Mesendoderm (in vitro differentiated cells): ENCODE data around the gene PDXDC1.
"Not testable (repeated sequence)": the region's sequence is repeated elsewhere in the genome, so short reads cannot be mapped to it uniquely, and the experiment has no call there.

Experiments
- DNase-seq: peaks from one replicate; pipeline ENCODE4 v3.0.0; 2013
- H2AK5ac ChIP-seq: 2 replicates; pipeline ENCODE4 v1.6.1; 2013; ENCODE audit warnings: low read length, inconsistent platforms
- H2BK120ac ChIP-seq: 2 replicates; pipeline ENCODE4 v1.6.1; 2013; ENCODE audit warnings: low read depth, mild to moderate bottlenecking, low read length, moderate library complexity, mixed read lengths
- H2BK15ac ChIP-seq: replicated peaks from 2 replicates; pipeline ENCODE4 v1.6.1; 2013; ENCODE audit warnings: low read depth, mild to moderate bottlenecking, moderate library complexity
- H2BK5ac ChIP-seq: 2 replicates; pipeline ENCODE4 v1.6.1; 2013; ENCODE audit warnings: low read length, inconsistent platforms
- H3K18ac ChIP-seq: 2 replicates; pipeline ENCODE4 v1.6.1; 2013; ENCODE audit warnings: mild to moderate bottlenecking, low read length, mixed read lengths
- H3K23ac ChIP-seq: one replicate; pipeline ENCODE4 v1.6.1; 2013; ENCODE audit warnings: low read length
- H3K27ac ChIP-seq: 2 replicates; pipeline ENCODE4 v1.5.1; 2013; ENCODE audit warnings: low read depth, mild to moderate bottlenecking, inconsistent platforms, low read length, moderate library complexity
- H3K27me3 ChIP-seq: 2 replicates; pipeline ENCODE4 v1.6.1; 2013; ENCODE audit warnings: low read length, control low read depth, mild to moderate bottlenecking, inconsistent platforms; ENCODE audit not compliant: insufficient read depth, poor library complexity
- H3K36me3 ChIP-seq: 2 replicates; pipeline ENCODE4 v1.6.1; 2013; ENCODE audit warnings: low read length, inconsistent platforms; ENCODE audit not compliant: control insufficient read depth, insufficient read depth
- H3K4ac ChIP-seq: one replicate; pipeline ENCODE4 v1.6.1; 2013; ENCODE audit warnings: low read depth, mild to moderate bottlenecking, low read length, moderate library complexity
- H3K4me1 ChIP-seq: 2 replicates; pipeline ENCODE4 v1.6.1; 2013; ENCODE audit warnings: low read depth, low read length, inconsistent platforms; ENCODE audit not compliant: control insufficient read depth
- H3K4me2 ChIP-seq: 2 replicates; pipeline ENCODE4 v1.6.1; 2013; ENCODE audit warnings: low read length
- H3K4me3 ChIP-seq: 2 replicates; pipeline ENCODE4 v1.5.1; 2013; ENCODE audit warnings: mild to moderate bottlenecking, low read length
- H3K56ac ChIP-seq: one replicate; pipeline ENCODE4 v1.6.1; 2013; ENCODE audit warnings: low read length
- H3K79me1 ChIP-seq: 2 replicates; pipeline ENCODE4 v1.6.1; 2013; ENCODE audit warnings: low read length, inconsistent platforms
- H3K79me2 ChIP-seq: 2 replicates; pipeline ENCODE4 v1.6.1; 2013; ENCODE audit warnings: mild to moderate bottlenecking, low read length; ENCODE audit not compliant: control insufficient read depth, insufficient read depth
- H3K9ac ChIP-seq: 2 replicates; pipeline ENCODE4 v1.6.1; 2013; ENCODE audit warnings: low read length, inconsistent platforms
- H4K5ac ChIP-seq: one replicate; pipeline ENCODE4 v1.6.1; 2013; ENCODE audit warnings: low read length
- H4K8ac ChIP-seq: one replicate; pipeline ENCODE4 v1.6.1; 2013; ENCODE audit warnings: low read depth, mild to moderate bottlenecking, control low read depth, low read length, moderate library complexity
- WGBS: extraction: QIAGEN DNeasy Blood & Tissue Kit; methylation state at CpG from one replicate; pipeline ENCODE4 v1.1.7; 2013; ENCODE audit warnings: low lambda C conversion rate, missing lambda C conversion rate; ENCODE audit not compliant: insufficient coverage; ENCODE audit errors: extremely low coverage; 5-methylcytosine and 5-hydroxymethylcytosine counted together

PDXDC1 gene

DNA sequence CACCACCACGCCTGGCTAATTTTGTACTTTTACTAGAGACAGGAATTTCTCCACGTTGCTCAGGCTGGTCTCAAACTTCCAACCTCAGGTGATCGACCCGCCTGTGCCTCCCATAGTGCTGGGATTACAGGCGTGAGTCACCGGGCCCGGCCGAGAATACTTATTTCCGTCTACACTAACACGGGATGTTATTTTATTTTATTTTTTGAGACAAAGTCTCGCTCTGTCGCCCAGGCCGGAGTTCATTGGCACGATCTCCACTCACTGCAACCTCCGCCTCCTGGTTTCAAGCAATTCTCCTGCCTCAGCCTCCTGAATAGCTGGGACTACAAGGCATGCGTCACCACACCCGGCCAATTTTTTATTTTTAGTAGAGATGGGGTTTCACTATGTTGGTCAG is 9.5 kb upstream of the PDXDC1 start:
- Histone ChIP-seq H3K4me1 (no peaks in the 10 kb centered on the region), H3K18ac (no peak overlapping the region), H3K4ac (no peak overlapping the region), H4K5ac (no peak overlapping the region), H3K27ac (no peak overlapping the region), H2BK5ac (no peak overlapping the region), H3K23ac (no peak overlapping the region), H3K79me2 (no peaks in the 10 kb centered on the region), H3K56ac (no peak overlapping the region), H3K4me2 (no peak overlapping the region), H2BK120ac (no peak overlapping the region), H4K8ac (no peak overlapping the region), H3K79me1 (no peaks in the 10 kb centered on the region), H3K4me3 (no peak overlapping the region), H3K27me3 (no peaks in the 10 kb centered on the region), H3K9ac (no peak overlapping the region), H2BK15ac (no peak overlapping the region), H2AK5ac (no peak overlapping the region), H3K36me3 (no peaks in the 10 kb centered on the region)
- no CpG with 5 or more reads among the region's 17 CpGs for WGBS
- DNase-seq, result no peak

- not testable (repeated sequence) for DNase-seq, H3K4me1 ChIP-seq, H3K4ac ChIP-seq, H3K9ac ChIP-seq, H2AK5ac ChIP-seq, H3K27me3 ChIP-seq, H3K23ac ChIP-seq, H3K27ac ChIP-seq, H3K4me3 ChIP-seq, H3K79me2 ChIP-seq, H3K36me3 ChIP-seq, H3K4me2 ChIP-seq, H2BK15ac ChIP-seq, H4K5ac ChIP-seq, H3K18ac ChIP-seq, H4K8ac ChIP-seq, H3K56ac ChIP-seq, H2BK120ac ChIP-seq, H2BK5ac ChIP-seq, H3K79me1 ChIP-seq
- WGBS, result no CpG with 5 or more reads among the region's 3 CpGs
Measured at GRCh38 chr16:14969795-14970194, 5.0 kb upstream of the PDXDC1 start.

DNA sequence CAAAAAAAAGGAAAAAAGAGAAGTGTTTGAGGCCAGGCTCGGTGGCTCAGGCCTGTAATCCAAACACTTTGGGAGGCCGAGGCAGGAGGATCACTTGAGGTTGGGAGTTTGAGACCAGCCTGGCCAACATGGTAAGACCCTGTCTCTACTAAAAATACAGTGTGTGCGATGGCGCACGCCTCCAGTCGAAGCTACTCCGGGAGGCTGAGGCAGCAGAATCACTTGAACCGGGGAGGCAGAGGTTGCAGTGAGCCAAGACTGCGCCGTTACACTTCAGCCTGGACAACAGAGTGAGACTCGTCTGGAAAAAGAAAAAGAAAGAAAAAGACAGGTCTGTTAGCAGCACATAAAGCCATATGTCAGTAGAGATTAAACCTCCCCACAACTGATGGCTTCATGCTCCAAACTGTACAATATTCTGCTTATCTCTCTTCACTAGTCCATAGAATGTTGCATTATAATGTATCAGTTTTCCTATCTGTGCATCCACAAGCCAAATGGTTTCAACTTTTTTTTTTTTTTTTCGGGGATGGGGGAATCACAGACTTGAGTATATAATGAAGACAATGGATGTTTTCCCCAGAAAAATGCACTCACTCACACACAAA is 3.1 kb upstream of the PDXDC1 start:
- not testable (repeated sequence) for H4K8ac ChIP-seq, H3K9ac ChIP-seq, H2BK120ac ChIP-seq, H3K4ac ChIP-seq, H3K4me2 ChIP-seq, H3K18ac ChIP-seq, H3K79me2 ChIP-seq, H3K27me3 ChIP-seq, H3K4me1 ChIP-seq, H3K36me3 ChIP-seq, H3K4me3 ChIP-seq, H3K79me1 ChIP-seq, H3K27ac ChIP-seq, H2BK15ac ChIP-seq, DNase-seq, H2AK5ac ChIP-seq, H4K5ac ChIP-seq, H2BK5ac ChIP-seq, H3K56ac ChIP-seq, H3K23ac ChIP-seq
- no CpG with 5 or more reads among the region's 12 CpGs for WGBS

GRCh38 chr16:14973785-14974322 is 972 bp upstream of the PDXDC1 start:
- peak overlapping the region; percentile 77 for H3K9ac ChIP-seq
- not testable (repeated sequence) for H3K27ac ChIP-seq

DNA sequence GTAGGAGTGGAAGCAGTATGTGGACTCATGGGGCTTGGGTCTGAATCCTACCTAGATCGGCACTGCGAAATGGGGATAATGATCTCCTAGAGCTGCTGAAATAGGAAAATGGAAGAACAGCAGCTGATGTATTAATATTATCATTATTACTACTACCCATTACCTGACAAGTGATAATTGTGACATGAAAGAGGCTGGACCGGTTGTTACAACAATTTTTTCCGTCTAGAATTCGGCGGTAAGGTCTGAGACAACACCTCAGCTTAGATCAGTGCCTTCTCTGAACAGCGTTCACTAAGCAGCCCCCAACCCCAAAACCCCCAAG is 533 bp upstream of the PDXDC1 start:
- Histone ChIP-seq H3K56ac (peak overlapping the region; percentile 89), H3K4me2 (peak overlapping the region; percentile 64)
- not testable (repeated sequence) for H4K8ac ChIP-seq

More at GRCh38 chr16:14973785-14974322, 972 bp upstream of the PDXDC1 start:
- not testable (repeated sequence) for H3K4me3 ChIP-seq, H3K23ac ChIP-seq, DNase-seq, H3K18ac ChIP-seq, H3K4ac ChIP-seq, H3K36me3 ChIP-seq, H2BK5ac ChIP-seq, H3K27me3 ChIP-seq, H3K4me1 ChIP-seq, H2BK120ac ChIP-seq, H2AK5ac ChIP-seq, H4K5ac ChIP-seq, H3K79me1 ChIP-seq, H2BK15ac ChIP-seq, H4K8ac ChIP-seq
- Histone ChIP-seq H3K79me2 (peaks cover 12% of the 10 kb centered on the region), H3K4me2 (peak overlapping the region; percentile 64), H3K56ac (peak overlapping the region; percentile 89)
- no CpG with 5 or more reads among the region's 14 CpGs for WGBS

More for the DNA sequence above, 533 bp upstream of the PDXDC1 start:
- not testable (repeated sequence) for H2BK120ac ChIP-seq, H3K27me3 ChIP-seq, H3K79me1 ChIP-seq, H4K5ac ChIP-seq, H2BK15ac ChIP-seq, H3K36me3 ChIP-seq, H3K23ac ChIP-seq, H2AK5ac ChIP-seq, H3K4me1 ChIP-seq, DNase-seq, H2BK5ac ChIP-seq, H3K27ac ChIP-seq
- WGBS, result no CpG with 5 or more reads among the region's 7 CpGs
- Histone ChIP-seq H3K9ac (peak overlapping the region; percentile 77), H3K4ac (peak overlapping the region; percentile 44), H3K18ac (peak overlapping the region; percentile 29), H3K79me2 (peaks cover 15% of the 10 kb centered on the region), H3K4me3 (peak overlapping the region; percentile 51)
